PC-9 (cell line): Measurements from ENCODE around the gene SPRING1.

Experiments used
- EZH2 ChIP-seq: fragments of 200-600 bp; sonication (generic); IDR thresholded peaks from 2 replicates; pipeline ENCODE4 v1.8.0; 2017; ENCODE audit warnings: antibody characterized with exemption, low read depth
- TF ChIP-seq, protein P1 (sequence below): fragments of 200-600 bp; sonication (generic); conservative IDR thresholded peaks from 2 replicates; pipeline ENCODE4 v1.6.1; 2017; ENCODE audit warnings: mixed run types, antibody characterized with exemption, mild to moderate bottlenecking, moderate library complexity

GRCh38 chr12:116784238-116784612 is 46.4 kb upstream of the SPRING1 start:
- TF ChIP-seq, protein P1, sequence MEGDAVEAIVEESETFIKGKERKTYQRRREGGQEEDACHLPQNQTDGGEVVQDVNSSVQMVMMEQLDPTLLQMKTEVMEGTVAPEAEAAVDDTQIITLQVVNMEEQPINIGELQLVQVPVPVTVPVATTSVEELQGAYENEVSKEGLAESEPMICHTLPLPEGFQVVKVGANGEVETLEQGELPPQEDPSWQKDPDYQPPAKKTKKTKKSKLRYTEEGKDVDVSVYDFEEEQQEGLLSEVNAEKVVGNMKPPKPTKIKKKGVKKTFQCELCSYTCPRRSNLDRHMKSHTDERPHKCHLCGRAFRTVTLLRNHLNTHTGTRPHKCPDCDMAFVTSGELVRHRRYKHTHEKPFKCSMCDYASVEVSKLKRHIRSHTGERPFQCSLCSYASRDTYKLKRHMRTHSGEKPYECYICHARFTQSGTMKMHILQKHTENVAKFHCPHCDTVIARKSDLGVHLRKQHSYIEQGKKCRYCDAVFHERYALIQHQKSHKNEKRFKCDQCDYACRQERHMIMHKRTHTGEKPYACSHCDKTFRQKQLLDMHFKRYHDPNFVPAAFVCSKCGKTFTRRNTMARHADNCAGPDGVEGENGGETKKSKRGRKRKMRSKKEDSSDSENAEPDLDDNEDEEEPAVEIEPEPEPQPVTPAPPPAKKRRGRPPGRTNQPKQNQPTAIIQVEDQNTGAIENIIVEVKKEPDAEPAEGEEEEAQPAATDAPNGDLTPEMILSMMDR: no peak
- no peak for TF ChIP-seq EZH2
